Measurements from ENCODE around the gene BUD31. TPM values are rescaled to one million over a fixed set of nuclear protein-coding genes. Genes with fewer than 3 reads are reported as not detected.
A peak's percentile ranks its signal among the peaks of the same experiment; 100 is the strongest.

BUD31 gene
- total and polyA plus RNA-seq, 9 of the 15 experiments (the other 6 are each of a cell fraction or from before 2014, with no cell fraction given): 105 to 342 (median 247) TPM

DNA sequence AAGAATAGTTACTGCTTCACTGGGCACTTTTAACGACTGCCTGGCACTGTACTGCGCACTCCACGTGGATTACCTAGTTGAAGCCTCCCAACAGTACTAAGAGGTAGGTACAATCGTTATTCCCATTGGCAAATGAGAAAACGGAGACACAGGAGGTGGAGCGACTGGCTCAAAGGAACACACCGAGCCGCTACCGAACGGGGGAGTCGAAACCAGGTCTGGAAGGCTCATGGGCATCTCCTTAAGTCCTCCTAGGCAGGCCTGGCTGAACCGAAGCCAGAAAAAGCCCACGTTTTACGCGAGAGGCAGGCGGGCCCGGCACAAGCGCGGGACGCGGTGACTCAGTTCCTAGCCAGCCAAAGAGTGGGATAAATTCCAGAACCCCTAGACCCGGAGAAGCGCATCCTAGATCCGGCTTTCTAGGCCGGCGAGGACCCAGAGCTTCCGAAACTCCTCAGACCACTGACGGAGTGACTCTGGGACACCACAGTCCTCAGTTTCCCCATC lies 844 bp upstream of the BUD31 start (continued):
- TF ChIP-seq TOE1 (IDR thresholded peaks at IDR 0.05; ENCODE audit: borderline replicate concordance): no peak
- TF ChIP-seq TOE1 (CRISPR knock-in tag; IDR thresholded peaks at IDR 0.05; ENCODE audit: borderline replicate concordance, low read depth): 0 out of 2 replicates have a peak, but pooled peaks have one; percentile 20
- TF ChIP-seq HMGN3 (IDR thresholded peaks at IDR 0.05; ENCODE audit: borderline replicate concordance, extremely low read depth, insufficient read length, low read depth, low read length): no peak
- TF ChIP-seq TAF7 (tag; IDR thresholded peaks at IDR 0.05): no peak
- TF ChIP-seq SAP30 (IDR thresholded peaks at IDR 0.05; ENCODE audit: borderline replicate concordance, insufficient read depth, low read depth, low read length, poor library complexity, severe bottlenecking): peak; percentile 62
- TF ChIP-seq AFF1 (IDR thresholded peaks at IDR 0.05; ENCODE audit: low read depth in 1 of 2, partially characterized antibody in 2 of 2): peak in 1 of 2 experiments; percentile 13
- TF ChIP-seq TEAD4 (IDR thresholded peaks at IDR 0.05; ENCODE audit: low read length): no peak; the same call in 1 of the 2 replicates
- 0 out of 2 replicates have a peak, but pooled peaks have one; percentile 64 for TF ChIP-seq TEAD4 (CRISPR knock-in tag; IDR thresholded peaks at IDR 0.05; ENCODE audit: borderline replicate concordance)
- TF ChIP-seq TBP (optimal IDR thresholded peaks at IDR 0.05; ENCODE audit: low read depth, low read length): peak; percentile 38
- peak in 1 of 2 experiments; percentile 77; a peak in 2 of 4 replicates for TF ChIP-seq SIN3A (IDR thresholded peaks at IDR 0.05; ENCODE audit: borderline replicate concordance in 2 of 2, control insufficient read depth in 1 of 2, low read depth in 2 of 2, low read length in 2 of 2)
- no peak for TF ChIP-seq PTBP1 (IDR thresholded peaks at IDR 0.05; ENCODE audit: low read depth, low read length)
- no peak for TF ChIP-seq SMC3 (conservative IDR thresholded peaks at IDR 0.05; ENCODE audit: insufficient read depth, low read depth, low read length)
- TF ChIP-seq, protein P1, sequence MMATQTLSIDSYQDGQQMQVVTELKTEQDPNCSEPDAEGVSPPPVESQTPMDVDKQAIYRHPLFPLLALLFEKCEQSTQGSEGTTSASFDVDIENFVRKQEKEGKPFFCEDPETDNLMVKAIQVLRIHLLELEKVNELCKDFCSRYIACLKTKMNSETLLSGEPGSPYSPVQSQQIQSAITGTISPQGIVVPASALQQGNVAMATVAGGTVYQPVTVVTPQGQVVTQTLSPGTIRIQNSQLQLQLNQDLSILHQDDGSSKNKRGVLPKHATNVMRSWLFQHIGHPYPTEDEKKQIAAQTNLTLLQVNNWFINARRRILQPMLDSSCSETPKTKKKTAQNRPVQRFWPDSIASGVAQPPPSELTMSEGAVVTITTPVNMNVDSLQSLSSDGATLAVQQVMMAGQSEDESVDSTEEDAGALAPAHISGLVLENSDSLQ (IDR thresholded peaks at IDR 0.05): no peak
- TF ChIP-seq SRSF3 (IDR thresholded peaks at IDR 0.05; ENCODE audit: insufficient read depth, low read length): 0 out of 2 replicates have a peak, but pooled peaks have one; percentile 75
- no peak for TF ChIP-seq IFI16 (CRISPR knock-in tag; IDR thresholded peaks at IDR 0.05)
- no peak for TF ChIP-seq KAT7 (CRISPR knock-in tag; IDR thresholded peaks at IDR 0.05; ENCODE audit: borderline replicate concordance)
